Measurements from ENCODE around the gene PDZD4. TPM values are rescaled to one million over a fixed set of nuclear protein-coding genes. Genes with fewer than 3 reads are reported as not detected.

Gene PDZD4
- total RNA-seq, 1 donor from 2014 or later: 15.1 TPM

DNA sequence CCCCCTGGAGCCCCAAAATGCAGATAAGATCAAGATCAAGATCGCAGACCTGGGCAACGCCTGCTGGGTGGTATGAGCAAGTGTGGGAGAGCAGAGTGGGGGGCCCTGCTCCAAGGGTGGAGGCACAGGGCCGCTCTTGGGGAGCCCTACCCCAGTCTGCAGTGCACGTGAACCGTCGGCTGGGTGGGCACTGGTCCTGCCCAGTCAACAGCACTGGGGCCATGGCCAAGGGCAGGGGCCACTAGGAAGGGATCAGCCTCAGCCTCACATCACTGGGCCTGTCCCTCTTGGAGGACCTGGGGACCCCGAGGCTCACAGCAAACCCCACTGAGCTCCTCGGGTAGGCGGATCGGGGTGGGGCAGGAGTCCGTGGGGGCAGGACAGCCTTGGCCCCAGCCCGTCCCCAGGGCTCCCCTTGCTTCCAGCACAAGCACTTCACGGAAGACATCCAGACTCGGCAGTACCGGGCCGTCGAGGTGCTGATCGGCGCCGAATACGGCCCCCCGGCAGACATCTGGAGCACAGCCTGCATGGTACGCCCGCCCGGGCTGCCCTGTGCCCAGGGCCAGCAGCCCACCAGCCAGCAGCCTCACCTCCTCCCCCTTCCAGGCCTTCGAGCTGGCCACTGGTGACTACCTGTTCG is 45.9 kb downstream of the PDZD4 start:
- no peak for DNase-seq (ENCODE audit: low spot score)

- no peak for DNase-seq (ENCODE audit: low spot score)
Observed at GRCh38 chrX:153783378-153784013, 46.8 kb downstream of the PDZD4 start.

GRCh38 chrX:153782871-153783270 is 47.5 kb downstream of the PDZD4 start:
- no peak for DNase-seq (ENCODE audit: low spot score)

DNA sequence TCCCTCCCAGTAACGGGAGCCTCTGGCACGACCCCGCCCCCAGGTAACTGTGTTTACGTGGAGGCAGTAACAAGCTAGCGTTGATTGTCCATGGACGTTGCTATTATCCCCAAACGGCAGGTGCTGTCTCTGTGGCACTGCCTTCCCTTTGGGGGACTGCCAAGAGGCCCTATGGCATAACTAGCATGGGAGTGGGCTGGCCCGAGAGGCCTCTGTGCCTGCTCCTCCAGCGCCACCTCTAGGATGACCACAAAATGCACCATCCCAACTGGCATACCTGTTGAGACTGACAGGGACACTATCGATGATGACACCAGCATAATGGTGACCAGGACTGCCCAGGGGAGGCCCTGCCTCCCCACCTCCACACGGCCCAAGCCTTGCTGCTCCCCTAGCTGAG is 48.0 kb downstream of the PDZD4 start:
- no peak for DNase-seq (ENCODE audit: low spot score)

- no peak for DNase-seq (ENCODE audit: low spot score)
Observed at GRCh38 chrX:153781428-153782047, 48.8 kb downstream of the PDZD4 start.

- DNase-seq (ENCODE audit: low spot score): no peak
Observed at GRCh38 chrX:153780678-153781427, 49.5 kb downstream of the PDZD4 start, which contains the start of gene SRPK3. Gene SRPK3 (plus strand): TSS chrX:153781041. CDS start chrX:153781087, 46 bp downstream.

DNA sequence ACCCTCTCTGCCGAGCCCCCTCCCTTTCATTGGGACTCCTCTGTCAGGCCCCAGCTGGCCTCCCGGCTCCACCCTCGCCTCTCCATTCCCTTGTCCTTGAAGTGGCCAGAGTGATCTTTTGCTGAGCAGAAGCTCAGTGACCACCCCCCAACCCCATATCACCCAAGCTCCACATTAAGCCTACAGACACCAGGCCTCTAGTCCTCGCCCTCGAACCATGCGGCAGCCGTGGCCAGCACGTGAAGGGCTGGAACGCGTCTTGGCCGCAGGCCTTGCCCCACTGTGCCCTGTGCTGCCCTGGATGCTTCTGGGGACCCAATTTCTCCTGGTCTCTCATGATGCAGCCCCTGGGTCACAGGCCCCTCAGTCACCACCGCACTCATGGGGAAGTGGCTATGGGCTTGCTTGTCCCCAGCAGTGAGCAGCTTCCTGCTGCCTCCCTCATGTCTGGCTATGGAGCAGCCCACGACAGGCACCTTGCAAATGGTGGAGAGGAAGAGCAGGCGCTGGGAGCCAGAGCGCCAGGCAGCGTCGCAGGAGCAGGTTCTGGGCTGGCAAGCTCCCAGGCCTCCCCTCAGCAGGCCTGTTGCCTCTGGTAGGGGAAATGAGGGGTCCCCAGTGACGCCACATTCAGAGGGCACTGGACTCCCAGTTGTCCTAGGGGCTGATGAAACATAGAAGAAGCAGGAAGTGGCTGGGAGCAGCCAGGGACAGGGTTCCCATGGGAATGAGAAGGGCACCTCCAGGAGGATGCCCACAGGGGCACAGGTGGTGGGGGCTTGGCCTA is 50.3 kb downstream of the PDZD4 start:
- DNase-seq (ENCODE audit: low spot score): no peak

DNA sequence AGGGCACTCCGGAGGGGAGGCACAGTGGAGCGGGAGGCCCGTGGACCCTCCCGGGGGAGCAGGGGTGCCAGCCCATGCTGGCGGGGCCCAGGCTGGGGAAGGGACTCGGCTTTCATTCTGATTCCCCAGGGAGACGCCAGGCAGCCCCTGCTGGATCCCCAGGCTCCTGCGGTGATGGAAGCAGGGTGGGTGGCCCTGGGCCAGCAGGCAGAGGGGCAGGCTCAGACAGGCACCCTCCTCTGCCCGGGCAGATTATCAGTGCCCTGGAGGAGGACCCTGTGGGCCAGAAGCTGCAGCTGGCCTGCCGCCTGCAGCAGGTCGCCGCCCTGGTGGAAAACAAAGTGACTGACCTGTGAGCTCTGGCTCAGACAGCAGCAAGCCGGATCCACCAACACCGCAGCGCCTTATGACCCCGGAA is 51.7 kb downstream of the PDZD4 start:
- no peak for DNase-seq (ENCODE audit: low spot score)

DNA sequence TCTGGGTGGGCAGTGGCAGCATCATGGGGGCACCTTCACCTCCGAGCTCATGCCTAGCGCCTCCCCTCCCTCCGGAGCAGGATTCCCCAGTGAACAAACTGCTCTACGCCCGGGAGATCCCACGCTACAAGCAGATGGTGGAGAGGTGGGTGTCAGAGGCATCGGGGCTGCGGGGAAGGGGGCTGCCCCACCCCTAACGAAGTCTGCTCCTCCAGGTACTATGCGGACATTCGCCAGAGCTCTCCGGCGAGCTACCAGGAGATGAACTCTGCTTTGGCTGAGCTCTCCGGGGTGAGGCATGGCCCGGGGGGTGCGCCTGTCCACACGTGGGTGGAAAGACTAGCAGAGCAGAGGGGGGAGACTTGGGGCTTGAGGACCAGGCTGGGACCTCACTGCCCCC is 52.2 kb downstream of the PDZD4 start:
- DNase-seq (ENCODE audit: low spot score): no peak

- DNase-seq (ENCODE audit: low spot score): no peak
Observed at GRCh38 chrX:153777261-153778090, 52.9 kb downstream of the PDZD4 start.

DNA sequence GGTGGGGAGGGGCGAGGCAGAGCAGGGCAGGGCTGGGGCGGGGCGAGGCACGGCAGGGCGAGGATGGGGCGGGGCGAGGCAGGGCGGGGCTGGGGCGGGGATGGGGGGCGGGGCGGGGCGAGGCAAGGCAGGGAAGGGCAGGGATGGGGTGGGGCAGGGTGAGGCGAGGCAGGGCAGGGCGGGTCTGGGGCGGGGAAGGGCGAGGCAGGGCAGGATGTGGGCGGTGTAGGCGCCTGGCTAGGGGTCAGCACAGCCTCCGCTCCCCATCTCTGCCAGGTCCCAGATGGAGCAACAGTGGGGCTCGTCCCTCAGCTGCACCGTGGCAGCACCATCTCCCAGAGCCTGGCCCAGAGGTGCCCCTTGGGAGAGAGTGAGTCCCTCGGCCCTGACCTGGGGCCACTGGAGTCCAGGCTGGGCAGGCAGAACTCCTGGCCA is 53.7 kb downstream of the PDZD4 start:
- no peak for DNase-seq (ENCODE audit: low spot score)

DNA sequence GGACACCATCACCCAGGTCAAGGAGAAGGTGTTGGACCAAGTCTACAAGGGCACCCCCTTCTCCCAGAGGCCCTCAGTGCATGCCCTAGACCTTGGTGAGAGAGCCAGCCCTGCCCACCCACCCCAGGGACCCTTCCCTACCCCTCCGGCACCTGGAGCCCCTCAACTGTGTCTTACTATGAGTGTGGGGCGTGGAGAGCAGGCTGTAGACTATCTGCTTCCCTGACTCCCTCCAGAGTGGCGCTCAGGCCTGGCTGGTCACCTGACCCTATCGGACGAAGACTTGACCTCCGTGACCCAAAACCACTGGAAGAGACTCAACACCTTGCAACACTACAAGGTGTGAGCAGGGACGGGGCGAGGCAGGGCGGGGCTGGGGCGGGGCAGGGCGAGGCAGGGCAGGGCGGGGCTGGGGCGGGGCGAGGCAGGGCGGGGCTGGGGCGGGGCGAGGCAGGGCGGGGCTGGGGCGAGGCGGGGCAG is 54.2 kb downstream of the PDZD4 start:
- no peak for DNase-seq (ENCODE audit: low spot score)

GRCh38 chrX:153775293-153776119 is 54.8 kb downstream of the PDZD4 start:
- DNase-seq (ENCODE audit: low spot score): no peak

DNA sequence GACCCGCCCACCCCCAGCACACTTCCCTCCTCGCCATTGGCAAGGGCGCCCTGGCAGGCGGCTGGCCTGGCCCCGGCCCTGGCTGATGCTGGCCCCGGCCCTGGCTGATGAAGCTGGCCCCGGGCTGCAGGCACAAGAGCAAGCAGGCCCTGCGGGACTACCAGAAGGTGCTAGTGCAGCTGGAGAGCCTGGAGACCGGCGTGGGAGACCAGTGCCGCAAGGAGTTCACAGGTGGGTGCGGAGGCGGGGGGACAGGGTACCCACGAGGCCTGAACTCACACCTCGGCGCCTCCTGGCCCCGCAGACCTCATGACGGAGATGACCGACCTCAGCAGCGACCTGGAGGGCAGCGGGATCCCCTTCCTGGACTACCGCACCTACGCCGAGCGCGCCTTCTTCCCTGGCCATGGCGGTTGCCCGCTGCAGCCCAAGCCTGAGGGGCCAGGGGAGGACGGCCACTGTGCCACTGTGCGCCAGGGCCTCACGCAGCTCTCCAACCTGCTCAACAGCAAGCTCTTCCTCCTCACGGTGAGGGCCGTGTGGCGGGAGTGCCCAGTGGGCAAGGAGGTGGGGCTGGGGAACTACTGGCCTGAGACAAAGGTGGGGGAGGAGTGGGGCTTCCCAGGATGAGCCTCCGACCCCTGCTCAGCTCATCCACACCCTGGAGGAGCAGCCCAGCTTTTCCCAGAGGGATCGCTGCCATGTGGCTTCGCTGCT is 55.6 kb downstream of the PDZD4 start:
- no peak for DNase-seq (ENCODE audit: low spot score)

GRCh38 chrX:153773741-153774575 is 56.4 kb downstream of the PDZD4 start:
- DNase-seq (ENCODE audit: low spot score): no peak

DNA sequence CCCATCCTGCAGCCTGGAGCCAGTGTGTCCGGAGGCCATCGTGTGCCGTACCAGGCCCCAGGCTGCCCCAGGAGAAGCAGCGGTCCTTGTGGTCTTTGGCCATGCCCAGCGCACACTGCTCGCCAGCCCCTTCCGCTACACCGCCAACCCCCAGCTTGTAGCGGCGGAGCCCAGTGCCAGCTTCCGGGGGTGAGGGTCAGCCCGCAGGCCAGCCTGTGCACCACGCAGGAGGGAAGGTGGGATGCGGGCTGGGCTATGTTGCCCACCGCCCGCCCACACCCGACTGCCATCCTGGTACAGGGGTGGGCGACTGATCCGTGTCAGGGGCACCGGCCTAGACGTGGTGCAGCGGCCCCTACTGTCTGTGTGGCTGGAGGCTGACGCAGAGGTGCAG is 57.1 kb downstream of the PDZD4 start:
- no peak for DNase-seq (ENCODE audit: low spot score)

GRCh38 chrX:153772316-153773217 is 57.8 kb downstream of the PDZD4 start:
- DNase-seq (ENCODE audit: low spot score): no peak

Measured in mucosa of gallbladder (tissue), 1 donor.